ENCODE data around the gene CCNY. TPM values are rescaled to one million over a fixed set of nuclear protein-coding genes. Genes with fewer than 3 reads are reported as not detected.

Gene CCNY
- total RNA-seq: 50.7 and 65.0 TPM in 2 replicates

DNA sequence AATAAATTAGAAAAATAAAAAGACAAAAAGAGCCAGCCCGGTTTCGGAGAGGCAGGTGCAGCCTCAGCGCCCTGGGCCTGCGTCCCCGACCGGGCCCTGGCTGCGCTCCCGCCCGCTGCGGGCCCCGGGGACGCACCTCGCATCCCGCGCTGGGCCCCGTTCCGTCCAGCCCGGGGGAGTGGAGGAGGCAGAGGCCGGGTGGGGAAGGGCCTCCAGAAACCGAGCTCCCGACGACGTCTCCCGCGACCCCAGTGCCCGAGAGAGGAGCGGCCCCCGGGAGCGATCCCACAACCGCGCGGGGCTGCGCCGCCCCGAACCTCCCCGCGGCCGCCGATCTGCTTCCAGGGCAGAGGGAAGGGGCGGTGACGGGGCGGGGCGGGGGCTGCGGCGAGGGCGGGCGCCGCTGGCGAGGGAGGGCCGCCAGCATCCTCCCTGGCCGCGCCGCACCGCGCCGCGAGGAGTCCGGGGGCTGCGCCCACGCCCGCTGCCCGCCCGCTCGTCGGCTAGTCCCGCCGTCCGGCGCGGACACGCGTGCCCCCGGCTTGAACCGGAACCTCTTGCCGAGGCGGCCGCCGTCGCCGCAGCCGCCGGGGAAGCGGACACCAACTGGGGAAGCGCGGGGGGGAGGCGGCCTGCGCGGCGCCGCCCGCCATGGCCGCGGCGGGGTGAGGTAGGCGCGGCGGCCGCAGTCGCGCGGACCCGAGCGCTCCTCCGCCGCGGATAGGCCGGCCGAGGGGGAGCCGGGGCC is at the start of gene CCNY:
Gene CCNY, plus strand, starts transcription at position 426 of the 748 bp plus-strand sequence. CDS start 545 bp downstream, outside the sequence.

GRCh38 chr10:35605191-35605590 is 268.9 kb downstream of the CCNY start, which contains the start of gene GJD4:
TSS of gene GJD4 (plus strand) at chr10:35605341. CDS start at chr10:35605568, 227 bp downstream.

Other genes starting within 250 kb of the CCNY start
- gene CUL2, start 246.2 kb upstream of the CCNY start, total RNA-seq: 25.9 and 36.2 TPM in 2 replicates
- gene CREM, start 209.7 kb upstream of the CCNY start, total RNA-seq: 25.7 and 42.4 TPM in 2 replicates

All from regular cardiac myocyte (primary cell).